SK-N-SH (cell line): ENCODE results near the gene USHBP1. TPM values are rescaled to one million over a fixed set of nuclear protein-coding genes. Genes with fewer than 3 reads are reported as not detected.

ENCODE experiments used
- CTCF ChIA-PET: fragments of 300-600, 350-600 bp; formaldehyde crosslinking; extraction: SDS; loops from one replicate; lab custom pipeline; 2021; lab: Yijun Ruan, JAX
- POLR2A ChIA-PET: fragments of 350-600 bp; sonication (Branson Sonifier 250); formaldehyde crosslinking; extraction: SDS; loops from one replicate; lab custom pipeline; 2020; ENCODE audit warnings: antibody characterized with exemption, inconsistent platforms; lab: Yijun Ruan, JAX
- DNase-seq: peaks from one replicate; pipeline ENCODE4 v3.0.0; 2012
- H2AFZ ChIP-seq: fragments of 200-600 bp; sonication (generic); 2 replicates; pipeline ENCODE4 v1.8.1; 2016; ENCODE audit warnings: antibody characterized with exemption, mild to moderate bottlenecking, low read depth
- H3F3A ChIP-seq: fragments of 200-600 bp; sonication (generic); replicated peaks from 2 replicates; pipeline ENCODE3; 2016; ENCODE audit warnings: antibody characterized with exemption, mild to moderate bottlenecking; ENCODE audit not compliant: insufficient read depth
- H3K27ac ChIP-seq, 2 experiments: fragments of 200-500 bp in 1 of 2; fragments of 200-600 bp in 1 of 2; sonication (Bioruptor generic) in 1 of 2; sonication (generic), shearing (Covaris generic) in 1 of 2; 2 replicates each; pipeline versions ENCODE4 v1.5.1 to v1.6.1; 2014 to 2016; ENCODE audit warnings: low read depth in 2 of 2, inconsistent platforms in 1 of 2, low read length in 1 of 2, mild to moderate bottlenecking in 1 of 2, mixed read lengths in 1 of 2
- H3K27me3 ChIP-seq: fragments of 200-600 bp; sonication (generic), shearing (Covaris generic); 2 replicates; pipeline ENCODE4 v1.6.1; 2016; ENCODE audit warnings: mixed run types; ENCODE audit not compliant: insufficient read depth
- H3K36me3 ChIP-seq, 2 experiments: fragments of 200-500 bp in 1 of 2; fragments of 200-600 bp in 1 of 2; sonication (Bioruptor generic) in 1 of 2; sonication (generic) in 1 of 2; replicated peaks in 1 of 2; 2 replicates each; pipeline versions ENCODE3 to v1.5.1; 2014 to 2016; ENCODE audit warnings: low read length in 1 of 2, mild to moderate bottlenecking in 1 of 2; ENCODE audit not compliant: insufficient read depth in 2 of 2, control insufficient read depth in 1 of 2
- H3K4me1 ChIP-seq, 2 experiments: fragments of 200-500 bp in 1 of 2; fragments of 200-600 bp in 1 of 2; sonication (Bioruptor generic) in 1 of 2; sonication (generic), shearing (Covaris generic) in 1 of 2; 2 replicates each; pipeline versions ENCODE4 v1.5.1 to v1.6.1; 2014 to 2016; ENCODE audit warnings: low read depth in 1 of 2, low read length in 1 of 2, mixed run types in 1 of 2; ENCODE audit not compliant: insufficient read depth in 2 of 2, control insufficient read depth in 1 of 2
- H3K4me2 ChIP-seq: fragments of 200-600 bp; sonication (generic), shearing (Covaris generic); 2 replicates; pipeline ENCODE4 v1.6.1; 2017; ENCODE audit warnings: mixed run types
- H3K4me3 ChIP-seq, 2 experiments: fragments of 200-500 bp in 1 of 2; fragments of 200-600 bp in 1 of 2; sonication (Bioruptor generic) in 1 of 2; sonication (generic), shearing (Covaris generic) in 1 of 2; 2 replicates each; pipeline versions ENCODE4 v1.5.1 to v1.8.1; 2014 to 2016; ENCODE audit warnings: low read depth in 2 of 2, inconsistent platforms in 1 of 2, low read length in 1 of 2, mild to moderate bottlenecking in 1 of 2, mixed read lengths in 1 of 2, moderate library complexity in 1 of 2
- H3K79me2 ChIP-seq: fragments of 200-600 bp; sonication (generic); 2 replicates; pipeline ENCODE4 v1.8.1; 2017; ENCODE audit warnings: mild to moderate bottlenecking; ENCODE audit not compliant: insufficient read depth
- H3K9ac ChIP-seq: fragments of 200-600 bp; sonication (generic); 2 replicates; pipeline ENCODE4 v1.6.1; 2017; ENCODE audit warnings: mixed run types
- H3K9me2 ChIP-seq: fragments of 200-600 bp; sonication (generic); 2 replicates; pipeline ENCODE4 v1.6.1; 2017; ENCODE audit warnings: mixed run types
- H3K9me3 ChIP-seq: fragments of 200-600 bp; sonication (generic); 2 replicates; pipeline ENCODE4 v1.6.1; 2017; ENCODE audit warnings: mixed run types, mild to moderate bottlenecking, moderate library complexity
- H4K20me1 ChIP-seq: fragments of 200-600 bp; sonication (generic); 2 replicates; pipeline ENCODE4 v1.6.1; 2017; ENCODE audit warnings: mild to moderate bottlenecking, mixed run types; ENCODE audit not compliant: insufficient read depth
- FOXM1 ChIP-seq: IDR thresholded peaks from 2 replicates; pipeline ENCODE4 v1.4.0; 2012; ENCODE audit warnings: low read depth, mild to moderate bottlenecking
- GABPA ChIP-seq: IDR thresholded peaks from 2 replicates; pipeline ENCODE4 v1.4.0; 2012; ENCODE audit warnings: low read depth, mild to moderate bottlenecking
- MEF2A ChIP-seq: IDR thresholded peaks from 2 replicates; pipeline ENCODE4 v1.4.0; 2012; ENCODE audit warnings: low read depth, borderline replicate concordance
- MXI1 ChIP-seq: IDR thresholded peaks from 2 replicates; pipeline ENCODE4 v1.6.1; 2012; ENCODE audit warnings: mild to moderate bottlenecking, low read depth, low read length, improper control_type of control experiment
- NRF1 ChIP-seq: IDR thresholded peaks from 2 replicates; pipeline ENCODE4 v1.6.1; 2012; ENCODE audit warnings: low read depth, mild to moderate bottlenecking, low read length
- RAD21 ChIP-seq: IDR thresholded peaks from 2 replicates; pipeline ENCODE4 v1.6.1; 2012; ENCODE audit warnings: mild to moderate bottlenecking, low read length
- RCOR1 ChIP-seq: fragments of 150-350 bp; IDR thresholded peaks from 2 replicates; pipeline ENCODE4 v1.6.1; 2017; ENCODE audit warnings: antibody characterized with exemption, low read length
- RFX5 ChIP-seq: IDR thresholded peaks from 2 replicates; pipeline ENCODE4 v1.6.1; 2012; ENCODE audit warnings: mild to moderate bottlenecking, improper control_type of control experiment, low read length
- SMC3 ChIP-seq: IDR thresholded peaks from 2 replicates; pipeline ENCODE4 v1.6.1; 2012; ENCODE audit warnings: low read depth, low read length, improper control_type of control experiment
- TCF12 ChIP-seq: IDR thresholded peaks from 2 replicates; pipeline ENCODE4 v1.4.0; 2012
- YY1 ChIP-seq: IDR thresholded peaks from 2 replicates; pipeline ENCODE4 v1.4.0; 2012; ENCODE audit warnings: low read depth, mild to moderate bottlenecking
- WGBS: methylation state at CpG from one replicate; pipeline ENCODE4 v1.1.6; 2017; ENCODE audit warnings: low lambda C conversion rate; 5-methylcytosine and 5-hydroxymethylcytosine counted together
- polyA plus RNA-seq, 3 experiments: library from polyadenylated mRNA; depleted of rRNA; stranded (reverse); fragments of >200 nt; gene quantifications; 2 replicates each; pipeline ENCODE4 v1.2.3, GENCODE V29; 2012
- TF ChIP-seq, protein P1 (sequence below): IDR thresholded peaks from 2 replicates; pipeline ENCODE4 v1.4.0; 2012; ENCODE audit warnings: low read depth, borderline replicate concordance
- TF ChIP-seq, protein P2 (sequence below): fragments of 200-600 bp; sonication (generic); IDR thresholded peaks from 2 replicates; pipeline ENCODE4 v1.6.1; 2017; ENCODE audit warnings: antibody characterized with exemption, mild to moderate bottlenecking, moderate library complexity
- TF ChIP-seq, protein P3 (sequence below): fragments of 150-350 bp; IDR thresholded peaks from 2 replicates; pipeline ENCODE4 v1.6.1; 2016; ENCODE audit warnings: mild to moderate bottlenecking, low read depth, low read length

The USHBP1 gene
- polyA plus RNA-seq, 1 of the 3 experiments (the other 2 are of a cell fraction) = 0.03 TPM

DNA sequence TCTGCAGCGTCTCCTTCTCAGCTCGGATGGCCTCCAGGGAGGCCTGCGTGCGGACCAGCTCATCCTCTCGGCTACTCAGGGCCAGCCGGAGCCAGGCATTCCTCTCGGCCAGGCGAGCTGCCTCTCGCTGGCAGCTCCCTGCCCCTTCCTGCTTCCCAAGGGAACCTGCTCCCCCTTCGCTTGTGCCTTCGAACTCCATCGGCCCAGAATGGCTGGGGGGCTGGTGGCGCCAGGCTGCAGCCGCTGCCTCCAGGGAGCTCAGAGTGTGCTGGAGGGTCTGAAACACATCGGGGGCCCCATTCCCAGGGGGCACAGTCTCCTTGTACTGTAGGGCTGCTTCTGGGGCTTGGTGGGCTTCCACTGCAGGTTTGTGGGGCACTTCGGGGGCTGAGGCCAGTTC lies 2.0 kb downstream of the USHBP1 start:
- no peak overlapping the region for H3K27ac ChIP-seq
- no peaks in the 10 kb centered on the region for H3K36me3 ChIP-seq
- peaks cover 2% of the 10 kb centered on the region; the same call in 1 of the 2 replicates for H3K79me2 ChIP-seq
- no peaks in the 10 kb centered on the region for H3K4me1 ChIP-seq
- no peak overlapping the region for H3K9ac ChIP-seq
- 96% methylated on average over 3 of the region's 16 CpGs for WGBS
- H3K4me3 ChIP-seq = no peak overlapping the region
- no peaks in the 10 kb centered on the region for H3K27me3 ChIP-seq
- POLR2A ChIA-PET = interaction anchor here (0.6 kb wide), 1 partner anchor 17 kb away, joined by 5 read pairs; the partner anchor contains the start of gene NR2F6
- CTCF ChIA-PET = interaction anchor here (1.3 to 1.5 kb wide), 2 partner anchors 20 to 42 kb away, joined by 3 read pairs; no protein-coding TSS in a partner anchor
- no peaks in the 10 kb centered on the region for H4K20me1 ChIP-seq
- H3F3A ChIP-seq = peaks cover 4% of the 10 kb centered on the region
- DNase-seq = no peak
- H3K9me3 ChIP-seq = peaks cover 9% of the 10 kb centered on the region; the same call in 1 of the 2 replicates
- TF ChIP-seq, protein P1, sequence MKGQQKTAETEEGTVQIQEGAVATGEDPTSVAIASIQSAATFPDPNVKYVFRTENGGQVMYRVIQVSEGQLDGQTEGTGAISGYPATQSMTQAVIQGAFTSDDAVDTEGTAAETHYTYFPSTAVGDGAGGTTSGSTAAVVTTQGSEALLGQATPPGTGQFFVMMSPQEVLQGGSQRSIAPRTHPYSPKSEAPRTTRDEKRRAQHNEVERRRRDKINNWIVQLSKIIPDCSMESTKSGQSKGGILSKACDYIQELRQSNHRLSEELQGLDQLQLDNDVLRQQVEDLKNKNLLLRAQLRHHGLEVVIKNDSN = no peak
- TF ChIP-seq RFX5 (no peak), MXI1 (no peak)
- H3K9me2 ChIP-seq = no peaks in the 10 kb centered on the region
- no peak overlapping the region for H3K4me2 ChIP-seq
- H2AFZ ChIP-seq = no peak overlapping the region

DNA sequence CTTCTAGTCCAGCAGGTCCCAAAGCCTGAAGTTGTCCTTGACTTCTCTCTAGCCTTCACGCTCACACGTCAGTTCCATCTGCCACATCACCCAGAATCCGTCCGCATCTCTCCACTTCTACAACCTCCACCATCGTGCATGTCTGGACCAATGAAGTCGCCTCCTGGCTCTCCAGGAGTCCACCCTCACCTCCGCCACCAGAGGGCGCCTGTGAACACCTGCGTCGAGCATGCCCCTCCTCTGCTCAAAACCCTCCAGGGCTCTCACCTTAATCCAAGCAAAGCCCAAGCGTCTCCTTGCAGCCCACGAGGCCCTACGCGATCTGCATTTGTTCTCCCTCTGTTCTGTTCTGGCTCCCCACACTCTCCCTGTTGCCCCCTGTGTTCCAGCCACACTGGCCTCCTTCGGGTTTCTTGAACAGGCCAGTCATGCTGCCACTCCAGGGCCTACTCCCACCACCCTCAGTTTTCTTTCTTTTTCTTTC lies 3.7 kb downstream of the USHBP1 start:
- 29% methylated on average over 15 of the region's 15 CpGs for WGBS

More for the DNA sequence above, 3.7 kb downstream of the USHBP1 start:
- H3F3A ChIP-seq = peaks cover under 1% of the 10 kb centered on the region
- no peaks in the 10 kb centered on the region for H3K9me2 ChIP-seq
- TF ChIP-seq, protein P2, sequence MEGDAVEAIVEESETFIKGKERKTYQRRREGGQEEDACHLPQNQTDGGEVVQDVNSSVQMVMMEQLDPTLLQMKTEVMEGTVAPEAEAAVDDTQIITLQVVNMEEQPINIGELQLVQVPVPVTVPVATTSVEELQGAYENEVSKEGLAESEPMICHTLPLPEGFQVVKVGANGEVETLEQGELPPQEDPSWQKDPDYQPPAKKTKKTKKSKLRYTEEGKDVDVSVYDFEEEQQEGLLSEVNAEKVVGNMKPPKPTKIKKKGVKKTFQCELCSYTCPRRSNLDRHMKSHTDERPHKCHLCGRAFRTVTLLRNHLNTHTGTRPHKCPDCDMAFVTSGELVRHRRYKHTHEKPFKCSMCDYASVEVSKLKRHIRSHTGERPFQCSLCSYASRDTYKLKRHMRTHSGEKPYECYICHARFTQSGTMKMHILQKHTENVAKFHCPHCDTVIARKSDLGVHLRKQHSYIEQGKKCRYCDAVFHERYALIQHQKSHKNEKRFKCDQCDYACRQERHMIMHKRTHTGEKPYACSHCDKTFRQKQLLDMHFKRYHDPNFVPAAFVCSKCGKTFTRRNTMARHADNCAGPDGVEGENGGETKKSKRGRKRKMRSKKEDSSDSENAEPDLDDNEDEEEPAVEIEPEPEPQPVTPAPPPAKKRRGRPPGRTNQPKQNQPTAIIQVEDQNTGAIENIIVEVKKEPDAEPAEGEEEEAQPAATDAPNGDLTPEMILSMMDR = peak; percentile 71
- TF ChIP-seq GABPA (no peak), SMC3 (peak; percentile 47; the same call in 1 of the 2 replicates), RAD21 (peak; percentile 41), MEF2A (no peak), NRF1 (no peak), FOXM1 (no peak), TCF12 (no peak), RCOR1 (no peak), YY1 (no peak)
- TF ChIP-seq, protein P3, sequence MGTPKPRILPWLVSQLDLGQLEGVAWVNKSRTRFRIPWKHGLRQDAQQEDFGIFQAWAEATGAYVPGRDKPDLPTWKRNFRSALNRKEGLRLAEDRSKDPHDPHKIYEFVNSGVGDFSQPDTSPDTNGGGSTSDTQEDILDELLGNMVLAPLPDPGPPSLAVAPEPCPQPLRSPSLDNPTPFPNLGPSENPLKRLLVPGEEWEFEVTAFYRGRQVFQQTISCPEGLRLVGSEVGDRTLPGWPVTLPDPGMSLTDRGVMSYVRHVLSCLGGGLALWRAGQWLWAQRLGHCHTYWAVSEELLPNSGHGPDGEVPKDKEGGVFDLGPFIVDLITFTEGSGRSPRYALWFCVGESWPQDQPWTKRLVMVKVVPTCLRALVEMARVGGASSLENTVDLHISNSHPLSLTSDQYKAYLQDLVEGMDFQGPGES = no peak
- ChIA-PET POLR2A (interaction anchor here (2.2 kb wide), 1 partner anchor 46 kb away, joined by 4 read pairs; the partner anchor contains the start of gene USE1), CTCF (interaction anchor here (0.6 to 1.8 kb wide), 7 partner anchors 9 to 46 kb away, joined by 3 to 14 read pairs (median 5); partner anchors contain the start of genes ANKLE1 and USE1)
- no peak overlapping the region for H3K4me3 ChIP-seq
- no peaks in the 10 kb centered on the region for H4K20me1 ChIP-seq
- no peak overlapping the region for H3K9ac ChIP-seq
- no peak overlapping the region for H3K27ac ChIP-seq
- H3K9me3 ChIP-seq = peaks cover 9% of the 10 kb centered on the region; the same call in 1 of the 2 replicates
- no peaks in the 10 kb centered on the region for H3K4me1 ChIP-seq
- no peaks in the 10 kb centered on the region for H3K79me2 ChIP-seq
- no peaks in the 10 kb centered on the region for H3K27me3 ChIP-seq
- DNase-seq = peak; percentile 87
- H3K36me3 ChIP-seq = no peaks in the 10 kb centered on the region
- H3K4me2 ChIP-seq = no peak overlapping the region
- H2AFZ ChIP-seq = no peak overlapping the region
